Measurements from ENCODE around the gene AKAP8L.
A peak's percentile ranks its signal among the peaks of the same experiment; 100 is the strongest.

The AKAP8L gene

GRCh38 chr19:15394426-15394825 is 24.4 kb downstream of the AKAP8L start:
- DNase-seq (ENCODE audit: extremely low read depth in 1 of 2, low read depth in 1 of 2), result no peak

- DNase-seq (ENCODE audit: extremely low read depth in 1 of 2, low read depth in 1 of 2), result no peak
Measured at GRCh38 chr19:15393963-15394362, 24.8 kb downstream of the AKAP8L start.

- DNase-seq (ENCODE audit: extremely low read depth in 1 of 2, low read depth in 1 of 2), result no peak
Measured at GRCh38 chr19:15390814-15391213, 28.0 kb downstream of the AKAP8L start.

- DNase-seq (ENCODE audit: extremely low read depth in 1 of 2, low read depth in 1 of 2), result no peak
Measured at GRCh38 chr19:15381864-15382263, 36.9 kb downstream of the AKAP8L start.

- DNase-seq (ENCODE audit: extremely low read depth in 1 of 2, low read depth in 1 of 2), result no peak
Measured at GRCh38 chr19:15381429-15381828, 37.4 kb downstream of the AKAP8L start.

GRCh38 chr19:15379999-15380647 is 38.7 kb downstream of the AKAP8L start:
- DNase-seq (ENCODE audit: extremely low read depth in 1 of 2, low read depth in 1 of 2), result no peak

- peak; percentile 94 to 97 for DNase-seq (ENCODE audit: extremely low read depth in 1 of 2, low read depth in 1 of 2)
Measured at GRCh38 chr19:15379083-15379998, 39.4 kb downstream of the AKAP8L start, which contains the start of gene AKAP8. Gene AKAP8, minus strand, starts transcription at chr19:15379787. Its CDS starts 56 bp downstream, at chr19:15379731.

- peak in 1 of 2 donors; percentile 22 for DNase-seq (ENCODE audit: extremely low read depth in 1 of 2, low read depth in 1 of 2)
Measured at GRCh38 chr19:15378534-15379082, 40.2 kb downstream of the AKAP8L start.

GRCh38 chr19:15374796-15375440 is 43.9 kb downstream of the AKAP8L start:
- DNase-seq (ENCODE audit: extremely low read depth in 1 of 2, low read depth in 1 of 2), result no peak

- no peak for DNase-seq (ENCODE audit: extremely low read depth in 1 of 2, low read depth in 1 of 2)
Measured at GRCh38 chr19:15374105-15374651, 44.6 kb downstream of the AKAP8L start.

GRCh38 chr19:15373644-15374043 is 45.1 kb downstream of the AKAP8L start:
- DNase-seq (ENCODE audit: extremely low read depth in 1 of 2, low read depth in 1 of 2), result no peak

- no peak for DNase-seq (ENCODE audit: extremely low read depth in 1 of 2, low read depth in 1 of 2)
Measured at GRCh38 chr19:15372891-15373301, 45.9 kb downstream of the AKAP8L start.

- DNase-seq (ENCODE audit: extremely low read depth in 1 of 2, low read depth in 1 of 2), result peak in 1 of 2 donors; percentile 45
Measured at GRCh38 chr19:15372470-15372869, 46.3 kb downstream of the AKAP8L start.

GRCh38 chr19:15371786-15372380 is 46.9 kb downstream of the AKAP8L start:
- DNase-seq (ENCODE audit: extremely low read depth in 1 of 2, low read depth in 1 of 2), result no peak

- no peak for DNase-seq (ENCODE audit: extremely low read depth in 1 of 2, low read depth in 1 of 2)
Measured at GRCh38 chr19:15371119-15371518, 47.7 kb downstream of the AKAP8L start.

GRCh38 chr19:15369594-15369891 is 49.2 kb downstream of the AKAP8L start:
- DNase-seq (ENCODE audit: extremely low read depth in 1 of 2, low read depth in 1 of 2), result no peak

GRCh38 chr19:15368798-15369593 is 49.8 kb downstream of the AKAP8L start:
- no peak for DNase-seq (ENCODE audit: extremely low read depth in 1 of 2, low read depth in 1 of 2)

GRCh38 chr19:15368051-15368632 is 50.6 kb downstream of the AKAP8L start:
- no peak for DNase-seq (ENCODE audit: extremely low read depth in 1 of 2, low read depth in 1 of 2)

GRCh38 chr19:15367439-15367838 is 51.3 kb downstream of the AKAP8L start:
- DNase-seq (ENCODE audit: extremely low read depth in 1 of 2, low read depth in 1 of 2), result no peak
